ENCODE measurements around the gene WTAP.
"Not testable (repeated sequence)": the region's sequence is repeated elsewhere in the genome, so short reads cannot be mapped to it uniquely, and the experiment has no call there.

Gene WTAP

GRCh38 chr6:159726918-159727716, at the start of gene WTAP:
WTAP (plus strand) TSS chr6:159727506; CDS start chr6:159736266, 8,760 bp downstream.
- DNase-seq = peak; percentile 94

GRCh38 chr6:159677506-159678165, 49.7 kb upstream of the WTAP start:
- no peak for DNase-seq

GRCh38 chr6:159678574-159678973, 48.7 kb upstream of the WTAP start:
- no peak for DNase-seq

- no peak for DNase-seq
Observed at GRCh38 chr6:159679091-159680077, 47.9 kb upstream of the WTAP start.

GRCh38 chr6:159680104-159680503, 47.2 kb upstream of the WTAP start:
- DNase-seq = no peak

- DNase-seq = no peak
Observed at GRCh38 chr6:159681191-159681880, 46.0 kb upstream of the WTAP start.

- no peak for DNase-seq
Observed at GRCh38 chr6:159682295-159682694, 45.0 kb upstream of the WTAP start.

GRCh38 chr6:159682810-159683209, 44.5 kb upstream of the WTAP start:
- DNase-seq = no peak

GRCh38 chr6:159684013-159684304, 43.3 kb upstream of the WTAP start:
- no peak for DNase-seq

GRCh38 chr6:159686040-159686439, 41.3 kb upstream of the WTAP start:
- no peak for DNase-seq

- no peak for DNase-seq
Observed at GRCh38 chr6:159686703-159687102, 40.6 kb upstream of the WTAP start.

- no peak for DNase-seq
Observed at GRCh38 chr6:159687341-159687740, 40.0 kb upstream of the WTAP start.

GRCh38 chr6:159688266-159688905, 38.9 kb upstream of the WTAP start:
- DNase-seq = no peak

- DNase-seq = no peak
Observed at GRCh38 chr6:159689001-159689400, 38.3 kb upstream of the WTAP start.

- DNase-seq = not testable (repeated sequence)
Observed at GRCh38 chr6:159690135-159690534, 37.2 kb upstream of the WTAP start.

- DNase-seq = peak; percentile 27
Observed at GRCh38 chr6:159691133-159691962, 36.0 kb upstream of the WTAP start.

- no peak for DNase-seq
Observed at GRCh38 chr6:159691963-159692287, 35.4 kb upstream of the WTAP start.

- no peak for DNase-seq
Observed at GRCh38 chr6:159692303-159693127, 34.8 kb upstream of the WTAP start.

GRCh38 chr6:159693128-159693893, 34.0 kb upstream of the WTAP start, which contains the start of gene SOD2:
SOD2 (minus strand) TSS chr6:159693241; CDS start chr6:159693167, 74 bp downstream.
- peak; percentile 68 for DNase-seq
